Adrenal gland (tissue), 12 donors: ENCODE results near the gene TMEM11. TPM values are rescaled to one million over a fixed set of nuclear protein-coding genes. Genes with fewer than 3 reads are reported as not detected.
A peak's percentile ranks its signal among the peaks of the same experiment; 100 is the strongest.

Experiments used
- DNase-seq, 7 donors: peaks; one replicate each; pipeline ENCODE4 v3.0.0-alpha.2; 2019 to 2020
- H3K27ac ChIP-seq, 5 donors: fragments of 200-600 bp; sonication (generic) in 4 of 5; 1 replicate in 3 of 5; 2 replicates in 2 of 5; pipeline versions ENCODE4 v1.5.1 to v1.8.0; 2016 to 2020; ENCODE audit warnings: mild to moderate bottlenecking in 1 of 5
- H3K27me3 ChIP-seq: fragments of 200-600 bp; 2 replicates; pipeline ENCODE4 v1.8.0; 2021
- H3K36me3 ChIP-seq, 2 donors: fragments of 200-600 bp; replicated peaks in 1 of 2; 1 replicate in 1 of 2; 2 replicates in 1 of 2; pipeline versions ENCODE4 v1.5.1 to v1.8.0; 2018 to 2022
- H3K4me1 ChIP-seq, 2 donors: fragments of 200-600 bp; replicated peaks in 1 of 2; 1 replicate in 1 of 2; 2 replicates in 1 of 2; pipeline versions ENCODE4 v1.5.1 to v1.8.0; 2018 to 2021
- H3K4me3 ChIP-seq, 4 donors: fragments of 200-600 bp; sonication (generic) in 3 of 4; one replicate each; pipeline ENCODE4 v1.5.1; 2016 to 2018
- H3K9me3 ChIP-seq, 3 donors: fragments of 200-600 bp; sonication (generic) in 1 of 3; replicated peaks in 1 of 3; 1 replicate in 2 of 3; 2 replicates in 1 of 3; pipeline versions ENCODE4 v1.5.1 to v1.8.0; 2016 to 2021
- CTCF ChIP-seq, 6 experiments: fragments of 450-650 bp in 4 of 6; fragments of 200-600 bp in 2 of 6; sonication (generic) in 1 of 6; IDR thresholded peaks; 1 replicate in 5 of 6; 2 replicates in 1 of 6; pipeline versions ENCODE4 v1.5.1 to v1.8.0; 2016 to 2021; ENCODE audit warnings: antibody characterized with exemption in 6 of 6, mild to moderate bottlenecking in 2 of 6, moderate library complexity in 1 of 6
- POLR2A ChIP-seq, 2 donors: fragments of 450-650 bp; IDR thresholded peaks; one replicate each; pipeline ENCODE4 v1.6.1; 2017; ENCODE audit warnings: antibody characterized with exemption in 2 of 2, mild to moderate bottlenecking in 2 of 2, moderate library complexity in 1 of 2
- WGBS, 4 donors: extraction: QIAGEN DNeasy Blood & Tissue Kit in 2 of 4; methylation state at CpG; one replicate each; pipeline versions ENCODE4 v1.1.5 to v1.1.7; 2013 to 2017; 5-methylcytosine and 5-hydroxymethylcytosine counted together
- intact Hi-C, 2 donors: fragments of 100-400 bp; cut with DNase I; formaldehyde crosslinking; loops; one replicate each; pipeline versions ENCODE4 v1.14.1 to v1.15.0; 2022 to 2023
- polyA plus RNA-seq, 3 donors: library from polyadenylated mRNA; stranded (reverse); fragments of 200-250 nt in 2 of 3; fragments of 350-450 nt in 1 of 3; fragmentation: Illumina TruSeq in 1 of 3; extraction: RNeasy Lipid Tissue Mini Kit (QIAGEN cat#74804) in 1 of 3; gene quantifications; one replicate each; pipeline ENCODE4 v1.2.3, GENCODE V29; 2013 to 2014
- total RNA-seq, 9 donors: library from RNA; depleted of rRNA in 4 of 9; stranded (reverse); fragments of >200 nt in 4 of 9; fragments of 120-200 nt in 1 of 9; fragmentation: NEBNext Ultra II Directional in 1 of 9; extraction: Animal tissue kit (Norgen Biotek cat#: 25700) in 1 of 9; gene quantifications; one replicate each; pipeline versions ENCODE4 v1.1.0 to v1.2.4, GENCODE V29; 2013 to 2023
- donor health status: healthy with polysubstance abuse.
- donor health status: Bipolar disorder and iron deficiency.
- donor health status: DM: yes; HTN: yes; CAD: no.
- donor health status: DM: no; HTN: no; CAD: no.
- donor health status: DM: no; HTN: no; CAD: no.
- donor health status: DM: yes; HTN: yes; CAD: no.

TMEM11 gene
- total and polyA plus RNA-seq, 12 donors = 12.4 to 75.8 (median 25.4) TPM

GRCh38 chr17:21189361-21189760 lies 24.6 kb downstream of the TMEM11 start:
- Histone ChIP-seq H3K4me3 (no peak overlapping the region), H3K9me3 (no peaks in the 10 kb centered on the region), H3K4me1 (peaks cover 0 to 22% of the 10 kb centered on the region in 2 donors), H3K36me3 (peaks cover 0 to 11% of the 10 kb centered on the region in 2 donors), H3K27me3 (no peaks in the 10 kb centered on the region), H3K27ac (no peak overlapping the region)
- TF ChIP-seq POLR2A (IDR thresholded peaks at IDR 0.05) (no peak), CTCF (IDR thresholded peaks at IDR 0.05) (no peak)
- DNase-seq = no peak
- intact Hi-C loops = no loop called here
- 88 to 100% (median 99%) methylated on average over 4 of the region's 4 CpGs for WGBS, 4 donors

DNA sequence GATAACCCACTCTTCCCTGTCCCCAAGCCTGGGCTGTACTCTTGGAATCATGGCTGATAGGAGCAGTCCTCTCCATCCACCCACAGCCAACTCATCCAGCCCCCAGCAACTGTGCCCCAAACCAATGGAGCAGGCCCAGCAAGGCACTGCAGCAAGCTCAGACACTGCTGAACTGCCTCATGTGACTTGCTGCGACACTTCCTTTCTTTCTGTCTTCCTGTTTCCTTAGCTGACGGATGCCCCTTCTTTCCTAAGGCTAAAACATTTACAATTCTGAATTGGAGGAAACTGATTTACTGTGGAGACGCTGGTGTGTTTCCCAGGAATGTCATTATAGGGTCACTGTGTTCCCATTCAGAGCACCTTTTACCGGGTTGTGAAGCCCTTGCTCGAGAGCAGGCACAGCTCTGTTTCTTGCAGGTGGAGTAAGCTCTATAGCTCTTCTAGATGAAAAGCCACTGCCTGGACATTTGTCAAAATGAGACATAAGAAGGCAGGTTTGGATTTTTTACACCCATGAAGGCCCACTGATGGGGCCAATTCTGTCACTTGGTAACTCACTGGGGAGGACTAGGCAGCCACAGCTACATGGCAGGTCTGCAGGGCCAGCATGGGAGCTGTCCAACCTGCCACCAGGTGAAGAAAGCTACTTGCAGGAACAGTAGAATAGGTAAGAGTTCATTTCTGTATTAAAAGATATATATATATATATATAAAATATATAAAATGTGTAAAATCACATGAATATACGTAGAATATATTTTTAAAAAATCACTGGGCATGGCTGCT lies 27.4 kb downstream of the TMEM11 start:
- Histone ChIP-seq H3K36me3 (peaks cover 0 to 17% of the 10 kb centered on the region in 2 donors), H3K27ac (peak overlapping the region in 1 of 5 donors; percentile 72)
- peak in 1 of 7 donors; percentile 23 for DNase-seq

DNA sequence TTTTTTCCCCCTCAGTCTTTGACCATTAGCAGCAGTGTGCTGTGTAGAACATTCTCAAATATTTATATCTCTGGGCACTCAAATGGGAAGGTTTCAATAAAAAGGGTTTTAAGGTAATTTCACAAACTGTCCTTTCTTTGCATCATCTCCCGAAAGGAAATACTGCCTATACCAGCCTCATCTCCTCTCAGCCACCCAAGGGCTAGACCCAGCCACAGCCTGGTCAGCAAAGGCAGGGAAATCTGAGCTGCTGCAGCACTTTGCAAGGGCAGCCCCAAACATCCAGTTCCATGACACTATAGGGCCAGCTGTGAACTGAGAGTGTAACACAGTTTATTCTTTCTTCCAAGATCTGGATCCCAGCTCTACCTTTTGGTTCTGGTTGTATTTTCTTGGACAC lies 28.9 kb downstream of the TMEM11 start:
- H3K4me1 ChIP-seq = no peaks in the 10 kb centered on the region
- peaks cover 0 to 17% of the 10 kb centered on the region in 2 donors for H3K36me3 ChIP-seq
- TF ChIP-seq CTCF (IDR thresholded peaks at IDR 0.05) = no peak
- no peak for TF ChIP-seq POLR2A (IDR thresholded peaks at IDR 0.05)
- WGBS, 4 donors = 94 to 100% (median 96%) methylated on average over 1 of the region's 1 CpG
- H3K4me3 ChIP-seq = no peak overlapping the region
- H3K9me3 ChIP-seq = no peaks in the 10 kb centered on the region
- H3K27ac ChIP-seq = no peak overlapping the region
- no peaks in the 10 kb centered on the region for H3K27me3 ChIP-seq
- intact Hi-C loops = no loop called here
- DNase-seq = no peak

More for the DNA sequence above, 27.4 kb downstream of the TMEM11 start:
- Histone ChIP-seq H3K4me3 (no peak overlapping the region), H3K27me3 (no peaks in the 10 kb centered on the region), H3K4me1 (peaks cover 0 to 2% of the 10 kb centered on the region in 2 donors), H3K9me3 (no peaks in the 10 kb centered on the region)
- intact Hi-C loops = no loop called here
- no peak for TF ChIP-seq POLR2A (IDR thresholded peaks at IDR 0.05)
- no peak for TF ChIP-seq CTCF (IDR thresholded peaks at IDR 0.05)
- WGBS, 4 donors = 72 to 84% (median 82%) methylated on average over 6 of the region's 6 CpGs

- TF ChIP-seq POLR2A (IDR thresholded peaks at IDR 0.05) (no peak), CTCF (IDR thresholded peaks at IDR 0.05) (no peak)
- intact Hi-C loops = no loop called here
- H3K4me3 ChIP-seq = no peak overlapping the region
- H3K27me3 ChIP-seq = no peaks in the 10 kb centered on the region
- no peaks in the 10 kb centered on the region for H3K4me1 ChIP-seq
- WGBS, 4 donors = 95 to 98% (median 97%) methylated on average over 3 of the region's 3 CpGs
- no peaks in the 10 kb centered on the region for H3K9me3 ChIP-seq
- H3K27ac ChIP-seq = no peak overlapping the region
- peaks cover 0 to 17% of the 10 kb centered on the region in 2 donors for H3K36me3 ChIP-seq
- no peak for DNase-seq
Observed at GRCh38 chr17:21184570-21184969, 29.4 kb downstream of the TMEM11 start.
